Stimulated activated CD8-positive, alpha-beta memory T cell treated with anti-CD3 and anti-CD28 coated beads, Interleukin-2, amount 100 ng/mL, for 1 hour (primary cell): ENCODE data around the gene C12orf56.

Experiments used
- DNase-seq, 2 donors: peaks; one replicate each; pipeline ENCODE4 v3.0.0-alpha.2; 2020; ENCODE audit warnings: low read depth in 2 of 2

Gene C12orf56

GRCh38 chr12:64390275-64390851 lies at the start of gene C12orf56:
C12orf56 (minus strand) TSS chr12:64390758; CDS start chr12:64390565, 193 bp downstream.
- DNase-seq = no peak

- no peak for DNase-seq
Measured at GRCh38 chr12:64440100-64440499, 49.5 kb upstream of the C12orf56 start.

- no peak for DNase-seq
Measured at GRCh38 chr12:64433915-64434314, 43.4 kb upstream of the C12orf56 start.

GRCh38 chr12:64431791-64432190 lies 41.2 kb upstream of the C12orf56 start:
- no peak for DNase-seq

- no peak for DNase-seq
Measured at GRCh38 chr12:64430886-64431285, 40.3 kb upstream of the C12orf56 start.

GRCh38 chr12:64428956-64429355 lies 38.4 kb upstream of the C12orf56 start:
- no peak for DNase-seq

GRCh38 chr12:64427988-64428387 lies 37.4 kb upstream of the C12orf56 start:
- DNase-seq = no peak

GRCh38 chr12:64419696-64420095 lies 29.1 kb upstream of the C12orf56 start:
- no peak for DNase-seq

- no peak for DNase-seq
Measured at GRCh38 chr12:64418209-64418608, 27.7 kb upstream of the C12orf56 start.

GRCh38 chr12:64413884-64414283 lies 23.3 kb upstream of the C12orf56 start:
- no peak for DNase-seq

- DNase-seq = no peak
Measured at GRCh38 chr12:64412459-64412858, 21.9 kb upstream of the C12orf56 start.

GRCh38 chr12:64411427-64411826 lies 20.9 kb upstream of the C12orf56 start:
- no peak for DNase-seq

- DNase-seq = no peak
Measured at GRCh38 chr12:64407342-64408223, 17.0 kb upstream of the C12orf56 start.

GRCh38 chr12:64404470-64405256 lies 14.1 kb upstream of the C12orf56 start:
- DNase-seq = peak; percentile 5 to 17

GRCh38 chr12:64403707-64404469 lies 13.3 kb upstream of the C12orf56 start, which contains the start of gene XPOT:
XPOT (plus strand) TSS chr12:64404392; CDS start chr12:64410036, 5,644 bp downstream.
- peak; percentile 83 for DNase-seq

GRCh38 chr12:64402181-64402580 lies 11.6 kb upstream of the C12orf56 start:
- DNase-seq = no peak

- DNase-seq = no peak
Measured at GRCh38 chr12:64400041-64400440, 9.5 kb upstream of the C12orf56 start.

GRCh38 chr12:64395739-64396138 lies 5.2 kb upstream of the C12orf56 start:
- no peak for DNase-seq

GRCh38 chr12:64392221-64392620 lies 1.7 kb upstream of the C12orf56 start:
- DNase-seq = no peak

GRCh38 chr12:64389154-64389553 lies 1.4 kb downstream of the C12orf56 start:
- no peak for DNase-seq

GRCh38 chr12:64387197-64387816 lies 3.3 kb downstream of the C12orf56 start:
- DNase-seq = no peak
